Endothelial cell (in vitro differentiated cells): ENCODE measurements around the gene TRAF3IP3. TPM values are rescaled to one million over a fixed set of nuclear protein-coding genes. Genes with fewer than 3 reads are reported as not detected.

ENCODE experiments used
- DNase-seq: peaks from one replicate; pipeline ENCODE4 v3.0.0; 2021; ENCODE audit warnings: low spot score
- H3K27ac Mint-ChIP-seq: one replicate; pipeline ENCODE4 v1.8.0; 2021; ENCODE audit warnings: mixed read lengths, inconsistent platforms; ENCODE audit not compliant: unreplicated experiment
- H3K27me3 Mint-ChIP-seq: one replicate; pipeline ENCODE4 v1.8.0; 2021; ENCODE audit warnings: mild to moderate bottlenecking, moderate library complexity, mixed read lengths, inconsistent platforms; ENCODE audit not compliant: unreplicated experiment
- H3K36me3 Mint-ChIP-seq: one replicate; pipeline ENCODE4 v1.8.0; 2021; ENCODE audit warnings: mild to moderate bottlenecking, low read depth, mixed read lengths, inconsistent platforms; ENCODE audit not compliant: unreplicated experiment
- H3K4me1 Mint-ChIP-seq: one replicate; pipeline ENCODE4 v1.8.0; 2021; ENCODE audit warnings: mild to moderate bottlenecking, mixed read lengths, inconsistent platforms; ENCODE audit not compliant: unreplicated experiment
- H3K4me3 Mint-ChIP-seq: one replicate; pipeline ENCODE4 v1.8.0; 2021; ENCODE audit warnings: mild to moderate bottlenecking, mixed read lengths, inconsistent platforms; ENCODE audit not compliant: unreplicated experiment
- H3K9me3 Mint-ChIP-seq: one replicate; pipeline ENCODE4 v1.8.0; 2021; ENCODE audit warnings: mixed read lengths, inconsistent platforms; ENCODE audit not compliant: unreplicated experiment
- total RNA-seq: library from RNA; stranded (reverse); fragmentation: NEBNext Ultra II Directional; extraction: Animal tissue kit (Norgen Biotek cat#: 25700); gene quantifications from one replicate; pipeline ENCODE4 v1.2.1, GENCODE V29; 2021; ENCODE audit not compliant: unreplicated experiment
- TF ChIP-seq, protein P1 (sequence below): fragments of 200-600 bp; sonication (generic); IDR thresholded peaks from one replicate; pipeline ENCODE4 v1.5.0; 2021; ENCODE audit warnings: antibody characterized with exemption; ENCODE audit not compliant: unreplicated experiment

The TRAF3IP3 gene
- total RNA-seq, 1 donor from 2014 or later: not detected

DNA sequence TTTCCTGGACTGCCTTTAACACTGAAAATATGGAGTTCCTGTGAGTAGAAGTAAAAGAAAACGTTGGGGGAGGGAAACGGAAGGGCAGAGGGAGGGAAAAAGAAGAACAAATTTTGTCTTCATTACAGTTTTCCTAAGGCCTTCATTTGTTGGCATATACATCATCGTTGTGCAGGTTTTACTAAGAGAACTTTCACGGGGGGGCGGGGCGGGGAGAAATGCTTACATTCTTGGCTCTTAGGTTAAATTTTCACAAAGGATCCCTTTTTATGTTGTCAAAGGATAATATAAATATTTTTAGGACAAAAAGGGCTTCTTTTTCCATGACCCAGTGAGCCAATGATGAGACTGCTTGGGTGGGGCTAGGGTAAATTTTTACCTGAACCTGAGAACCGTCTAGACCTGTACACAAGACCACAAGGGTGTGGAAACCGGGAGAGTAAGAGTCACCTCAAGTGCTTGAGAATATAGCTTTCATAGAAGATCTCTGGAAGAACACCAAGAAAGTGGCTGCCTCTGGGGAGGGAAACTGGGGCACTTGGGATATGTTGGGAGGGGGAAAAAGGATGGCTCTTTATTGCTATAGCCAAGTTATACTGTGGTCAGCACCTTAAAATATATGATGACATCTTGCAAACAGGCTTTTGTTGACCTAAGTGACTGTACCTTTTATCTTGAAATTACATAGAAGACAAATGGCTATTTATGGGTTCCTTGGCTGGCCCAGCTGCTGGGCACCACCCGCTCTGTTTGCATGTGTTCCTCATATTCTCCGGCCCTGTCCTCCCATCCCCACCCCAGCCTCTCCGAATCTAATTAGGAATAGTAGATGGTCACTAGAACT is 70.0 kb downstream of the TRAF3IP3 start:
- Mint-ChIP-seq H3K27me3 (no peaks in the 10 kb centered on the region), H3K4me3 (no peak overlapping the region), H3K36me3 (no peaks in the 10 kb centered on the region), H3K27ac (no peak overlapping the region), H3K4me1 (peaks cover 12% of the 10 kb centered on the region), H3K9me3 (no peaks in the 10 kb centered on the region)
- TF ChIP-seq, protein P1, sequence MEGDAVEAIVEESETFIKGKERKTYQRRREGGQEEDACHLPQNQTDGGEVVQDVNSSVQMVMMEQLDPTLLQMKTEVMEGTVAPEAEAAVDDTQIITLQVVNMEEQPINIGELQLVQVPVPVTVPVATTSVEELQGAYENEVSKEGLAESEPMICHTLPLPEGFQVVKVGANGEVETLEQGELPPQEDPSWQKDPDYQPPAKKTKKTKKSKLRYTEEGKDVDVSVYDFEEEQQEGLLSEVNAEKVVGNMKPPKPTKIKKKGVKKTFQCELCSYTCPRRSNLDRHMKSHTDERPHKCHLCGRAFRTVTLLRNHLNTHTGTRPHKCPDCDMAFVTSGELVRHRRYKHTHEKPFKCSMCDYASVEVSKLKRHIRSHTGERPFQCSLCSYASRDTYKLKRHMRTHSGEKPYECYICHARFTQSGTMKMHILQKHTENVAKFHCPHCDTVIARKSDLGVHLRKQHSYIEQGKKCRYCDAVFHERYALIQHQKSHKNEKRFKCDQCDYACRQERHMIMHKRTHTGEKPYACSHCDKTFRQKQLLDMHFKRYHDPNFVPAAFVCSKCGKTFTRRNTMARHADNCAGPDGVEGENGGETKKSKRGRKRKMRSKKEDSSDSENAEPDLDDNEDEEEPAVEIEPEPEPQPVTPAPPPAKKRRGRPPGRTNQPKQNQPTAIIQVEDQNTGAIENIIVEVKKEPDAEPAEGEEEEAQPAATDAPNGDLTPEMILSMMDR: no peak
- no peak for DNase-seq

DNA sequence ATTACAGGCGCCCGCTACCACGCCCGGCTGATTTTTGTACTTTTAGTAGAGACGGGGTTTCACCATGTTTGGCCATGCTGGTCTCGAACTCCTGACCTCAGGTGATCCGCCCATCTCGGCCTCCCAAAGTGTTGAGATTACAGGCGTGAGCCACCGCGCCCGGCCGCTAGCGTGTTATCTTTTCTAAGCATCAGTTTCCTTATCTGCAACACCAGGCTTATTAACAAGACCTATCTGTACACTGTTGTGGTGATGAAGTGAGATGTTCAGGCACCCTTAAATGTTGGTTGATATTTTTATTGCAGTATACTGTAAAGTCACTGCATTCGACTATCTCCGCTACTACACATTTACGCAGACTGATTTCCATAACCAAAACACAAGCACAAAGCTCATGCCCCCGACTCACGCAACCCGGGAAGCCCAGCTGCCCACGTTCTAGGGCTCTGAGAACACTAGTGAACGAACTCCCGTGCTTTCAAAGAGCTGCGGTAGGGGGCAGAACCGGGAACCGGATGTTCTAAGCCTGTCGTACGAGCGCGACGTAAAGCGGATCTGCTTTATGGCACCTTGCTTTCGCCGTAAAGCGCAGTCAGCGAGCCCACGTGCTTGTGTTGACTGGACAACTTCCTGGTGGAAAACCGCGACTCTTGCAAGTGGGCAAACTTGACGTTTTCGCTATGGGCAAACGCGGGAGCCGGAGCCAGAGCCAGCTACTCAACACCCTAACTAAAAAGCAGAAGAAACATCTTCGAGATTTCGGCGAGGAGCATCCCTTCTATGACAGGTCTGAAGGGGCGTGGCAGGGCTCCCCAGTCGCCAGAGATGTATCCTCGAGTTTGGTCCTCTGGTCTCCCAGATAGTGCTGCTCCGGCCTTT is 71.8 kb downstream of the TRAF3IP3 start, which contains the start of gene UTP25:
Gene UTP25 (plus strand): TSS at position 589 of the 879 bp plus-strand sequence. CDS start 92 bp downstream, at position 681.
- no peaks in the 10 kb centered on the region for H3K27me3 Mint-ChIP-seq
- H3K36me3 Mint-ChIP-seq: no peaks in the 10 kb centered on the region
- peak; percentile 93 for DNase-seq
- peak within 1 kb of the TSS; percentile 96 for H3K4me3 Mint-ChIP-seq
- peaks cover 12% of the 10 kb centered on the region for H3K4me1 Mint-ChIP-seq
- TF ChIP-seq, protein P1: peak; percentile 67
- H3K9me3 Mint-ChIP-seq: no peaks in the 10 kb centered on the region
- peak within 1 kb of the TSS; percentile 88 for H3K27ac Mint-ChIP-seq

DNA sequence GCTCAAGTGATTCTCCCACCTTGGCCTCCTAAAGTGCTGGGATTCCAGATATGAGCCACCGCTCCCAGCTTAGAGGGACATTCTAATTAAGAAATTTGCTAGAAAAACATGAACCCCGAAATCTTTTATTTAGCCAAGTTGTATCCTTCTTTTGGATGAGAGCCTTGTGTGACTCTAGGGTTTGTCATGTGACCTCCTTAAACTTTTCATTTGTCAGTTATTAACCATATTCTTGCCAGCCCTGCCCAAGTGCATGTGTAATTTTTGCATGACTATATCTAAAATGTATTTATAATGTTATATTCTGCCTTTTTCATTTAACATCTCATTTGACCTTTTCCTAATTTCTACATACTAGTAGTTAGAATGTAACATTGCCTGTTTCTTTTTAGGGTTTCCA is 73.9 kb downstream of the TRAF3IP3 start:
- Mint-ChIP-seq H3K27ac (no peak overlapping the region), H3K4me1 (peaks cover 6% of the 10 kb centered on the region), H3K4me3 (no peak overlapping the region), H3K9me3 (no peaks in the 10 kb centered on the region), H3K27me3 (no peaks in the 10 kb centered on the region), H3K36me3 (peaks cover 4% of the 10 kb centered on the region)
- TF ChIP-seq, protein P1: no peak
- DNase-seq: no peak

DNA sequence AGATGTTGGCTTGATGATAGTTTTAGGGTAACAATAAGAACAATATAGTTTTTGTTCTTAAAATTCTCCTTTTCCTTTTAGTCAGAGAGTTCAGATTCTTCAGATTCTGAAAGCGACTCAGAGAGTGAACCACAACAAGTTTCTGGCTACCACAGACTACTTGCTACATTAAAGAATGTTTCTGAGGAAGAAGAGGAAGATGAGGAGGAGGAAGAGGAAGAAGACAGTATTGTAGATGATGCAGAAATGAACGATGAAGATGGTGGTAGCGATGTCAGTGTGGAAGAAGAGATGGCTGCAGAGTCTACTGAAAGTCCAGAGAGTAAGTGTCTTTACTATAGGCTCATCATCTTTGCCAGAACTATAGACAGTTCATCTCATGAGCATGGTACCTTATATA is 74.9 kb downstream of the TRAF3IP3 start:
- Mint-ChIP-seq H3K27ac (no peak overlapping the region), H3K4me3 (no peak overlapping the region), H3K36me3 (peaks cover 4% of the 10 kb centered on the region), H3K9me3 (no peaks in the 10 kb centered on the region), H3K4me1 (peaks cover 6% of the 10 kb centered on the region), H3K27me3 (no peaks in the 10 kb centered on the region)
- DNase-seq: no peak
- TF ChIP-seq, protein P1: no peak
